ENCODE data around the gene PEPD.

DNA sequence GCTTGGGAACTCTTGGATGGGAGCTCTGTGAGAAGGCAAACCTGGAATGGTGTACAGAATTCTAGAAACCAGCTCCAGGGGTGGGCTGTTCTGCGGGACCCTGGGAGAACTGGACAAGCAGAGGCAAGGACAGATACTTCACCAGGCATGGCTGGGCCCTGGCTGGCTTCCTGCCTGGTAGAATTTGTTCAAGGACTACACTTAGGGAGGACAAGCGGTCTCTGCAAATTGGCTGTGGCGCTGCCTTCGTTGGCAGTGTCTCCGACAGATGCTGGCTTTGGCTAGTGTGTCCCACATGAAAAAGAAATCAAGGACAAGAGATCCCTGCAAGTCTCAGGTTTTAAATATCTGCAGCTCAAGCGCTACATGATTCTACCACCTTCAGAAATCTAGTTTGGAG is 135.6 kb downstream of the PEPD start:
- TF ChIP-seq, protein P1, sequence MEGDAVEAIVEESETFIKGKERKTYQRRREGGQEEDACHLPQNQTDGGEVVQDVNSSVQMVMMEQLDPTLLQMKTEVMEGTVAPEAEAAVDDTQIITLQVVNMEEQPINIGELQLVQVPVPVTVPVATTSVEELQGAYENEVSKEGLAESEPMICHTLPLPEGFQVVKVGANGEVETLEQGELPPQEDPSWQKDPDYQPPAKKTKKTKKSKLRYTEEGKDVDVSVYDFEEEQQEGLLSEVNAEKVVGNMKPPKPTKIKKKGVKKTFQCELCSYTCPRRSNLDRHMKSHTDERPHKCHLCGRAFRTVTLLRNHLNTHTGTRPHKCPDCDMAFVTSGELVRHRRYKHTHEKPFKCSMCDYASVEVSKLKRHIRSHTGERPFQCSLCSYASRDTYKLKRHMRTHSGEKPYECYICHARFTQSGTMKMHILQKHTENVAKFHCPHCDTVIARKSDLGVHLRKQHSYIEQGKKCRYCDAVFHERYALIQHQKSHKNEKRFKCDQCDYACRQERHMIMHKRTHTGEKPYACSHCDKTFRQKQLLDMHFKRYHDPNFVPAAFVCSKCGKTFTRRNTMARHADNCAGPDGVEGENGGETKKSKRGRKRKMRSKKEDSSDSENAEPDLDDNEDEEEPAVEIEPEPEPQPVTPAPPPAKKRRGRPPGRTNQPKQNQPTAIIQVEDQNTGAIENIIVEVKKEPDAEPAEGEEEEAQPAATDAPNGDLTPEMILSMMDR (IDR thresholded peaks at IDR 0.05), result no peak
- TF ChIP-seq POLR2A (IDR thresholded peaks at IDR 0.05), result no peak

Measured in esophagus squamous epithelium (tissue), 4 donors.